Neural cell (in vitro differentiated cells): Measurements from ENCODE around the gene MIAT. TPM values are rescaled to one million over a fixed set of nuclear protein-coding genes. Genes with fewer than 3 reads are reported as not detected.

ENCODE experiments used
- H2AFZ ChIP-seq: fragments of 200-600, 300-800 bp; sonication (generic), shearing (Covaris generic); 2 replicates; pipeline ENCODE4 v1.6.0; 2014; ENCODE audit warnings: low read depth, mild to moderate bottlenecking, antibody characterized with exemption, low read length, moderate library complexity
- H3F3A ChIP-seq: fragments of 200-600 bp; shearing (Covaris generic); 2 replicates; pipeline ENCODE4 v1.6.1; 2016; ENCODE audit warnings: mild to moderate bottlenecking, moderate library complexity, mixed read lengths, antibody characterized with exemption, low read length; ENCODE audit not compliant: insufficient read depth, poor library complexity, severe bottlenecking
- H3K27ac ChIP-seq: fragments of 200-600, 300-800 bp; sonication (generic), shearing (Covaris generic); 2 replicates; pipeline ENCODE4 v1.5.1; 2014; ENCODE audit warnings: mild to moderate bottlenecking, low read length, moderate library complexity
- H3K27me3 ChIP-seq: fragments of 300-800, 200-600 bp; sonication (generic), shearing (Covaris generic); 2 replicates; pipeline ENCODE4 v1.6.0; 2014; ENCODE audit warnings: mild to moderate bottlenecking, low read depth, low read length, moderate library complexity; ENCODE audit not compliant: insufficient read depth
- H3K36me3 ChIP-seq: fragments of 300-800, 200-600 bp; sonication (generic), shearing (Covaris generic); 2 replicates; pipeline ENCODE4 v1.5.1; 2014; ENCODE audit warnings: mild to moderate bottlenecking, antibody characterized with exemption, low read length, moderate library complexity; ENCODE audit not compliant: insufficient read depth
- H3K4me2 ChIP-seq: fragments of 300-800, 200-600 bp; sonication (generic), shearing (Covaris generic); 2 replicates; pipeline ENCODE4 v1.6.0; 2014; ENCODE audit warnings: mild to moderate bottlenecking, low read length
- H3K4me3 ChIP-seq: fragments of 300-800, 200-600 bp; sonication (generic), shearing (Covaris generic); 2 replicates; pipeline ENCODE4 v1.5.1; 2014; ENCODE audit warnings: mild to moderate bottlenecking, low read length, moderate library complexity
- H3K79me2 ChIP-seq: fragments of 200-600 bp; shearing (Covaris generic); replicated peaks from 2 replicates; pipeline ENCODE4 v1.6.0; 2014; ENCODE audit warnings: mild to moderate bottlenecking, low read length, moderate library complexity; ENCODE audit not compliant: insufficient read depth
- H3K9ac ChIP-seq: fragments of 300-800, 200-600 bp; sonication (generic), shearing (Covaris generic); 2 replicates; pipeline ENCODE4 v1.6.1; 2016; ENCODE audit warnings: mild to moderate bottlenecking, low read length, mixed read lengths
- H3K9me2 ChIP-seq: fragments of 200-600 bp; shearing (Covaris generic); 2 replicates; pipeline ENCODE4 v1.6.1; 2016; ENCODE audit warnings: mild to moderate bottlenecking, low read length, mixed read lengths; ENCODE audit not compliant: insufficient read depth
- H3K9me3 ChIP-seq: fragments of 200-600, 300-800 bp; sonication (generic), shearing (Covaris generic); 2 replicates; pipeline ENCODE4 v1.6.1; 2016; ENCODE audit warnings: mild to moderate bottlenecking, mixed run types, low read length, moderate library complexity, mixed read lengths
- H4K20me1 ChIP-seq: fragments of 200-600 bp; shearing (Covaris generic); 2 replicates; pipeline ENCODE4 v1.6.1; 2016; ENCODE audit warnings: mild to moderate bottlenecking, mixed run types; ENCODE audit not compliant: insufficient read depth
- EP300 ChIP-seq: fragments of 450-650 bp; conservative IDR thresholded peaks from 2 replicates; pipeline ENCODE4 v1.6.1; 2014; ENCODE audit warnings: antibody characterized with exemption, mild to moderate bottlenecking, moderate library complexity; ENCODE audit not compliant: poor library complexity, severe bottlenecking
- EZH2 ChIP-seq: fragments of 200-600, 300-800 bp; shearing (Covaris generic), sonication (generic); IDR thresholded peaks from 2 replicates; pipeline ENCODE4 v1.6.1; 2014; ENCODE audit warnings: antibody characterized with exemption, low read length, borderline replicate concordance, mild to moderate bottlenecking; ENCODE audit not compliant: insufficient read depth, poor library complexity, severe bottlenecking
- MXI1 ChIP-seq: fragments of 450-650 bp; conservative IDR thresholded peaks from 2 replicates; pipeline ENCODE4 v1.6.1; 2014; ENCODE audit warnings: antibody characterized with exemption, mild to moderate bottlenecking; ENCODE audit not compliant: poor library complexity, severe bottlenecking
- POLR2AphosphoS5 ChIP-seq: IDR thresholded peaks from 2 replicates; pipeline ENCODE4 v1.6.1; 2012
- RAD21 ChIP-seq: fragments of 450-650 bp; conservative IDR thresholded peaks from 2 replicates; pipeline ENCODE4 v1.6.1; 2014; ENCODE audit warnings: antibody characterized with exemption, mild to moderate bottlenecking, moderate library complexity
- SMC3 ChIP-seq: fragments of 450-650 bp; conservative IDR thresholded peaks from 2 replicates; pipeline ENCODE4 v1.6.1; 2014; ENCODE audit warnings: antibody characterized with exemption, mild to moderate bottlenecking, moderate library complexity; ENCODE audit not compliant: poor library complexity
- TAF1 ChIP-seq: IDR thresholded peaks from 2 replicates; pipeline ENCODE4 v1.6.1; 2012; ENCODE audit warnings: low read depth
- polyA plus RNA-seq: library from polyadenylated mRNA; depleted of rRNA; stranded (reverse); fragments of >200 nt; gene quantifications from 2 replicates; pipeline ENCODE4 v1.2.3, GENCODE V29; 2014
- TF ChIP-seq, protein P1 (sequence below): fragments of 450-650 bp; IDR thresholded peaks from 2 replicates; pipeline ENCODE4 v1.5.1; 2014; ENCODE audit warnings: antibody characterized with exemption, mild to moderate bottlenecking, moderate library complexity; ENCODE audit not compliant: poor library complexity, severe bottlenecking
- TF ChIP-seq, protein P2 (sequence below): IDR thresholded peaks from 2 replicates; pipeline ENCODE4 v1.6.1; 2012; ENCODE audit warnings: borderline replicate concordance

MIAT gene
- polyA plus RNA-seq, 1 donor from 2014 or later = 529 TPM

DNA sequence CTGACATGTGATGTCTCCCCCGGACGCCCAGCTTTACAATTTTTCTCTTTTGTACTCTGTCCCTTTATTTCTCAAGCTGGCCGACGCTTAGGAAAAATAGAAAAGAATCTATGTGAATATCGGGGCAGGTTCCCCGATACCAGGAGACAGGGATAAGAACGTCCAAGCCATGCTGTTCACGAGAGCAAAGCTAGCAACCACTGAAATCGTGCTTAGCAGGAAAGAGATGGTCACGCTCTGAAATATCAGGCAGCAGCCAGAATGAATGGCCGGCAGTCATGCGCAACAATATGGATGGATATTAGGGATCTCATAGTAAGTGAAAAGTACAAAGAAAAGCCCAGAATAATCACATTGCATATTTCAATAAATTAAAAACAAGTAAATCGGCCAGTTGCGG is 43.1 kb upstream of the MIAT start:
- Histone ChIP-seq H3K4me3 (no peak overlapping the region), H3K79me2 (no peaks in the 10 kb centered on the region), H3K9me3 (no peaks in the 10 kb centered on the region), H3K36me3 (no peaks in the 10 kb centered on the region), H3K4me2 (no peak overlapping the region), H3F3A (no peaks in the 10 kb centered on the region), H3K9me2 (no peaks in the 10 kb centered on the region), H4K20me1 (no peaks in the 10 kb centered on the region), H3K9ac (no peak overlapping the region), H3K27me3 (no peaks in the 10 kb centered on the region), H2AFZ (no peak overlapping the region), H3K27ac (no peak overlapping the region)
- no peak for TF ChIP-seq RAD21
- no peak for TF ChIP-seq EZH2
- TF ChIP-seq MXI1 = no peak

DNA sequence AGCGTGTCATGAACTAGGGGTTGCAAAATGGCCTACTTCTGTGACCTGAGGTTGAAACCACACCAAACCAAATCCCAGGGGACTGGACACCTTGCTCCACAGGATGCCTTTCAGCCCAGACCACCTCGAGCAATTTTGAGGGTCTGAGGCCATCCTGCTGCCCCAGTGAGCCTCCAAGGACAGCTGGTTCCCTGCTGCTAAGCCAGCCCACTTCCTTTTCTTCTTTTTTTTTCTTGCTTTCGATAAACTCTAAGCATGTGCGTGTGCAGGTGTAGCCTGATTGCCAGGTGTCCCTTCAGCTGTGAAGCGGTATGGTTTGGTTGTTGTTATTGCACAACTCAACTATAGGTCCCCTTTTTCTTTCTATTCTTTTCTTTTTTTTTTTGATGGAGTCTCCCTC is 42.2 kb upstream of the MIAT start:
- Histone ChIP-seq H3K9ac (no peak overlapping the region), H4K20me1 (no peaks in the 10 kb centered on the region), H3K27me3 (no peaks in the 10 kb centered on the region), H3F3A (no peaks in the 10 kb centered on the region), H3K4me2 (no peak overlapping the region), H3K4me3 (no peak overlapping the region), H2AFZ (no peak overlapping the region), H3K9me3 (no peaks in the 10 kb centered on the region), H3K9me2 (no peaks in the 10 kb centered on the region), H3K36me3 (no peaks in the 10 kb centered on the region), H3K27ac (no peak overlapping the region), H3K79me2 (no peaks in the 10 kb centered on the region)
- TF ChIP-seq TAF1 (no peak), RAD21 (no peak), EP300 (no peak), SMC3 (no peak), EZH2 (no peak), MXI1 (no peak), POLR2AphosphoS5 (no peak)
- TF ChIP-seq, protein P1, sequence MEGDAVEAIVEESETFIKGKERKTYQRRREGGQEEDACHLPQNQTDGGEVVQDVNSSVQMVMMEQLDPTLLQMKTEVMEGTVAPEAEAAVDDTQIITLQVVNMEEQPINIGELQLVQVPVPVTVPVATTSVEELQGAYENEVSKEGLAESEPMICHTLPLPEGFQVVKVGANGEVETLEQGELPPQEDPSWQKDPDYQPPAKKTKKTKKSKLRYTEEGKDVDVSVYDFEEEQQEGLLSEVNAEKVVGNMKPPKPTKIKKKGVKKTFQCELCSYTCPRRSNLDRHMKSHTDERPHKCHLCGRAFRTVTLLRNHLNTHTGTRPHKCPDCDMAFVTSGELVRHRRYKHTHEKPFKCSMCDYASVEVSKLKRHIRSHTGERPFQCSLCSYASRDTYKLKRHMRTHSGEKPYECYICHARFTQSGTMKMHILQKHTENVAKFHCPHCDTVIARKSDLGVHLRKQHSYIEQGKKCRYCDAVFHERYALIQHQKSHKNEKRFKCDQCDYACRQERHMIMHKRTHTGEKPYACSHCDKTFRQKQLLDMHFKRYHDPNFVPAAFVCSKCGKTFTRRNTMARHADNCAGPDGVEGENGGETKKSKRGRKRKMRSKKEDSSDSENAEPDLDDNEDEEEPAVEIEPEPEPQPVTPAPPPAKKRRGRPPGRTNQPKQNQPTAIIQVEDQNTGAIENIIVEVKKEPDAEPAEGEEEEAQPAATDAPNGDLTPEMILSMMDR = no peak
- TF ChIP-seq, protein P2, sequence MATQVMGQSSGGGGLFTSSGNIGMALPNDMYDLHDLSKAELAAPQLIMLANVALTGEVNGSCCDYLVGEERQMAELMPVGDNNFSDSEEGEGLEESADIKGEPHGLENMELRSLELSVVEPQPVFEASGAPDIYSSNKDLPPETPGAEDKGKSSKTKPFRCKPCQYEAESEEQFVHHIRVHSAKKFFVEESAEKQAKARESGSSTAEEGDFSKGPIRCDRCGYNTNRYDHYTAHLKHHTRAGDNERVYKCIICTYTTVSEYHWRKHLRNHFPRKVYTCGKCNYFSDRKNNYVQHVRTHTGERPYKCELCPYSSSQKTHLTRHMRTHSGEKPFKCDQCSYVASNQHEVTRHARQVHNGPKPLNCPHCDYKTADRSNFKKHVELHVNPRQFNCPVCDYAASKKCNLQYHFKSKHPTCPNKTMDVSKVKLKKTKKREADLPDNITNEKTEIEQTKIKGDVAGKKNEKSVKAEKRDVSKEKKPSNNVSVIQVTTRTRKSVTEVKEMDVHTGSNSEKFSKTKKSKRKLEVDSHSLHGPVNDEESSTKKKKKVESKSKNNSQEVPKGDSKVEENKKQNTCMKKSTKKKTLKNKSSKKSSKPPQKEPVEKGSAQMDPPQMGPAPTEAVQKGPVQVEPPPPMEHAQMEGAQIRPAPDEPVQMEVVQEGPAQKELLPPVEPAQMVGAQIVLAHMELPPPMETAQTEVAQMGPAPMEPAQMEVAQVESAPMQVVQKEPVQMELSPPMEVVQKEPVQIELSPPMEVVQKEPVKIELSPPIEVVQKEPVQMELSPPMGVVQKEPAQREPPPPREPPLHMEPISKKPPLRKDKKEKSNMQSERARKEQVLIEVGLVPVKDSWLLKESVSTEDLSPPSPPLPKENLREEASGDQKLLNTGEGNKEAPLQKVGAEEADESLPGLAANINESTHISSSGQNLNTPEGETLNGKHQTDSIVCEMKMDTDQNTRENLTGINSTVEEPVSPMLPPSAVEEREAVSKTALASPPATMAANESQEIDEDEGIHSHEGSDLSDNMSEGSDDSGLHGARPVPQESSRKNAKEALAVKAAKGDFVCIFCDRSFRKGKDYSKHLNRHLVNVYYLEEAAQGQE = no peak
